G401.6 (cell line): ENCODE results near the gene ELAVL4.

ENCODE experiments used
- FAIRE-seq: peaks from 2 replicates; lab custom pipeline; 2012; peaks lifted over from hg19 to GRCh38; lab: Jason Lieb, UNC

Gene ELAVL4

DNA sequence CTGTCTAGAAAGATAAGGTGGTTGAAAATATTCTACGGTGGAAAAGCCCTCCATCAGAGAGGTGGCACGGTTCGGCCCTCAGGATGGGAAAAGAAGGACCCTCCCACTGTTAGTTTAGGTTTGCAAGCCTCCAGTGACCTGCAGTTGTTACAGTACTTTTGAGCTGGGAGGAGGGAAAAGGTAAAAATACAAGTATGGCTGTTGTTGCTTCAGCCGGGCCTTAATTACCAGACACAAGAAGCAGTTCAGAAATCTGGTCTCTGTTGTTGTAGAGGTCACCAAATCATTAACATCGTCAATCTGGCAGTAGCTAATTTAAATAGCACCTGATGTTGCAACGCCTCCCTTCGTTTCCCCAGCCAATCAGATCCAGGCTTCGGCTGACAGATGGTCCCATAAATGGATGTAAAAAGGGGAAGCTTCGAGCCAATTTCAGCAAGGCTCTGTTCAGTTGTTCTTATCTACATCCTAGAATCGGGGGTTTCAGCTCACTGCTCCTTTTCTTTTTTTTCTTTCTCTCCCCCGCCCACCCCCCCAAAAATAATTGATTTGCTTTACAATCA lies at the start of gene ELAVL4:
ELAVL4 (plus strand) TSS at position 424 of the 563 bp plus-strand sequence. CDS start 270 bp downstream, outside the sequence.
- no peak for FAIRE-seq

GRCh38 chr1:50060279-50060678 lies 48.4 kb upstream of the ELAVL4 start:
- no peak for FAIRE-seq

GRCh38 chr1:50066806-50067205 lies 41.9 kb upstream of the ELAVL4 start:
- FAIRE-seq = no peak

GRCh38 chr1:50074931-50075330 lies 33.8 kb upstream of the ELAVL4 start:
- no peak for FAIRE-seq

- no peak for FAIRE-seq
These were observed 31.4 kb upstream of the ELAVL4 start for GRCh38 chr1:50077273-50077672.

DNA sequence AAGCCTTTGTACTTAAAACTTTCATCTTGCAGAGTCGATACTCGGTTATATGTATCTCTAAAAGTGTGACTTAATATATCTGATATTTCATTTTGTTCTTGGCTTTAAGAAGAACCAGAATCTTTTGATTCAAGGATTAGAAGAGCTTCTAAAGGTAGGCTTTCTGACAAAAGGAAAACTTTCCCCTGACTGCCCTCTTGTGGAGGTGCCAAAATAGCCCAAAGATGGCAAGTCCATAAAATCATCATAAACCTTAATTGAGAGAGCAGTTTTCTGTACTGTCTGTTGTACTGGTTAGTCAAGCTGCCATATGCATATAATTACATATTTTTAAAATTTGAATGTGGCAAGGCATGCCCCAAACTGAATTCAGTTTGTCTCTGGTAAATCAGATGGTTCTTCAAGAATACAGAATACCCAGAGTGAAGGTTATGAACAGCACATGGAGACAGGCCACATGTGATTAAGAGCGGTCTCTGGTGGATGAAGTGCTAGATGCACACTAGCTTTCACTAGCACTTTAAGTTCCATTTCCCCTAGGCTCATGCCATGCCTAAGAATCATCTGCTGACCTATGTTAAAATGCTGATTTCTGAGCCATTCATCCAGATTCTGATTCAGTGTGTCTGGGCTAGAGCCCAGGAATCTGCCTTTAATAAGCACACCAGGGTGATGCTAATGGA lies 27.7 kb upstream of the ELAVL4 start:
- no peak for FAIRE-seq

DNA sequence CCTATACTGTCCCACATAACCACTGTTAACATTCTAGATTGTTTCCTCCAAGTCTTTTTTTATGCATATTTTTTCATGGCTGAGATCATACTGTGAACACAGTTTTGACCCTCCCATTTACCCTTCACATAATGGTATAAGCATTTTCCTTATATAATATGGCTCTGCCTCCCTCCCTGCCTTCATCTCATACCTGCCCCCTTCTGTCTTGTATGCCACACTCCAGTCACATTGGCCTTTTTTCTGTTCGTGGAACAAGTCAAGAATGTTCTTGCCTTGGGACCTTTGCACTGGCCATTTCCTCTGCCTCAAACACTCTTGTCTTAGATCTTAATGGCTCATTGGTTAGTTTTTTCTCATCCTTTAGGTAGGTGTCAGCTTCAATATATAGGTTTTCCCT lies 24.3 kb upstream of the ELAVL4 start:
- FAIRE-seq = no peak

- FAIRE-seq = no peak
These were observed 17.7 kb upstream of the ELAVL4 start for GRCh38 chr1:50091068-50091467.

DNA sequence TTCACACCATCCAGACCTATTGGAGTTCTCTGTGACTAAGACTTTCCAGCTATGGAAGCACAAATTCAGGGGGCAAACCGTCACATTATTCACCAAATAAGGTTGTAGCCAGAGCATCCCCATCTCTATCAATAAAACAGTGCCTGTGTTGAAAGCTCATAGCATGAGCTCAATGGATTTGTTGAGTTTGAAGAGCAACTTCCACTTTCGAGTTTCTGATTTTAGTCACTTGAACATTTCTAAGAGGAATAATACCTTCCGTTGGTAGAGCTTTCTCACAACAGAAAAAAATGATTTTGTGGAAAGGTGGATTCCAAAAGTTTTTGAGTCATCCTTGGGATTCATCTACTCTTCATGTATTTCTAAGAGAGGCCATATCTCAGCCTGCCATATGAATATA lies 13.0 kb upstream of the ELAVL4 start:
- FAIRE-seq = no peak

GRCh38 chr1:50097021-50097679 lies 11.6 kb upstream of the ELAVL4 start:
- no peak for FAIRE-seq

GRCh38 chr1:50097791-50098190 lies 10.9 kb upstream of the ELAVL4 start:
- no peak for FAIRE-seq

DNA sequence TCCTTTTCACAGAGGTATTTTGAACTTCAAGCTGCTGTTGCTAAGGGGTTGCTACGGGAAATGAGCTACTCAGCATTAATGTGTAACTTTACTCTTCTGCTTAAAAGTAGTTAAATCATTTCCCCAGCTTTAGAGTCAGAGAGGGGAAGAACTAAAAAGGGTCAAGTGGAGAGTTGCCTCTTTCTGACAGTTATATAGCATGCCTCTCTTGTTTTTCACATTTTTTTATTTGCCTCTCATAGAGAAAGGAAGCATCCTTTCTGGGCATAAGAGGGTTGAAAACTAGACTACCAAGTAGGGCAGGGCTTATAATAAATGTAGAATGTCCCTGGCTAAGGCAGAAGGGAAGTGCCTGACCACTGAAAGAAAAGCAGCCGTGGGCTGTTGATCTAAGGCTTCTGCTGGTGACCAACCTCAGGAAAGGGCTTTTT lies 10.1 kb upstream of the ELAVL4 start:
- FAIRE-seq = no peak

GRCh38 chr1:50099654-50100053 lies 9.1 kb upstream of the ELAVL4 start:
- FAIRE-seq = no peak

DNA sequence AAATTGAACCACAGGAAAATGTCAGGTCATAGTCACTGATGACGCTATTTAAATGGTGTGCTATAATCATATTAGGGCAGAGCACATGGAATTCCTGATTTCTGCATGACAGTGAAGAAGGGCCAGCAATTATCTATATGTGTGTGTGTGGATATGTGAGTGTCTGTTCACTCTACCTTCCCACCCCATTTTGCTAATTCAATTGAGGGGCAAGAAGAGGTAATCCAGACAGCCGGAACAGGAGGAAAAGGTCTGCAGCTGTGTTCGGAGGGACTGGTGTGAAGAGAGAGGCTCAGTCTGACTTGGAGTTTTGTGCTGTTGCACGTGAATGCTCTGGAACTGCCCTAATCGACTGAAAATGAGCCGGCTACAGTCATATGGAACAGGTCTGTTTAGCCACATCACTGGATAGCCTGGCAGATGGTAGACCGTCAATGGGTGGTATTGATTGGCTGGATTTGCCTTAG lies 5.1 kb upstream of the ELAVL4 start:
- FAIRE-seq = no peak

GRCh38 chr1:50105433-50105832 lies 3.3 kb upstream of the ELAVL4 start:
- FAIRE-seq = no peak

DNA sequence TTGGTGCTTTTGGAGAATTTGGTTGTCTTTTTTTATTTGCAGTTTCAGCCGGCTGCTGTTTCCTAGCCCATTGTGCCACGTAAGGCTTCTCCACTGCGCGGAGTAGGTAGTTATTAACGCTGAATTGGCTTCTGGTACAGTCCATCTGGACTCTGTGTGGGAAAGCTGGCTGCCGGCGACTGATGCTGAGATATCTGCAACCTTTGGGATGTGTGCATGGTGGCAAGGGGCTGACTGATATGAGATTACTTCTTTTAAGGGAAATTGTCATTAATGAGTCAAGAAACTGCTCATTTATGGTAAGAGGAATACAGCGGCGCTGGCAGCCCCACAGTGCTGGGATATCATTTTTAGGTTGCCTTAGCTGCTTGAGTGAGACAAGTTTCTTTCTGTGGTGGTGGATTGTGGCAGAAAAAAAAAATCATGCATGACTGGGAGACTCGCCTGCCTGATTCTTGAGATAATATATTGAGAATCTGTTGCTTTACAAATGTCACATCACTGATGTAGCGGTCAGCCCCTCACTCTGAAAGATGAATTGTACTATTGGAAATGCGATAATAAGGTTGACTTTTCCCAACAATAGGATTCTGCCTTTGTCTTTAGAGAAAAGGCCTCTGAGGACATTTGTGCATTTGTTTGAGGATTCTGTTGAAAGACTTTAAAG lies 2.5 kb upstream of the ELAVL4 start:
- FAIRE-seq = no peak

- FAIRE-seq = no peak
These were observed 396 bp downstream of the ELAVL4 start for GRCh38 chr1:50109116-50109515.

DNA sequence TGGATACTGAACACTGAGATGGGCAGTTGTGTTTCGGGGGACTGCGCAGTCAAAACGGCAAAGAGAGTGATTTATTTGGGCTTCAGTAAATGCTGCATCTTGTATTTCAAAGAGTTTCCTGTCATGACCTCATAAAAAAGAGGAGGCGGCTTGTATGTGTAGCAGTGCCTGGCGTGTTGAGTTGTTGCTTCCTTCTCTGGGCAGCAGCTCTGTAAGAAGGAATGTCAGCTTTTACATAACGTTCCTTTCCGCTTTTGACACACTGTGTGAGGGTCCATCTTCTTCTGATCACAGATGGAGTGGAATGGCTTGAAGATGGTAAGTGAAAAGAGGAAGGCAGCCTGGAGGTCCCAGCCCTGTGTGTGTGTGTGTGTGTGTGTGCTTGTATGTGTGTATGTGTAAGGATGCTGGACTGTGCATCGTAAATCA lies 941 bp downstream of the ELAVL4 start:
- FAIRE-seq = no peak

- no peak for FAIRE-seq
These were observed 1.4 kb downstream of the ELAVL4 start for GRCh38 chr1:50110151-50110550.

DNA sequence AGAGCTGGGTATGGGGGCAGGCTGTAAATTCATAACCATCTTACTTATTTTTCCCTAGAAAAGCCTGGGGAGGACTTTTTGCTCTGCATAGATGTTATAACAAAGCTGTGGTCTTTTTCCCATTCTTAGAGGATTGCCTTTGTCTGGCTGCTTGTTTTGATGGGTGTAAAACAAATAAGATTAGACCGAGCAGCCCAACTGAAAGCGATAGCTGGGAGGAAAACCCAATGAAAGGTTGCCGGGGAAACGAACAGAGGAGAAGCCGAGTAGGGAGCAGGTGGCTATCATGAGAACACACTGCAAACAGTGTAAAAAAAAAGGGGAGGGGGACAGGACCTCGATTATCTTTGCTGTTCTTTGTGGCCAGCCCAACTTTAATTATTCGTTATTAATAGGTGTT lies 1.9 kb downstream of the ELAVL4 start:
- no peak for FAIRE-seq

- no peak for FAIRE-seq
These were observed 2.8 kb downstream of the ELAVL4 start for GRCh38 chr1:50111503-50111902.

- no peak for FAIRE-seq
These were observed 3.5 kb downstream of the ELAVL4 start for GRCh38 chr1:50112193-50112592.

- no peak for FAIRE-seq
These were observed 14.4 kb downstream of the ELAVL4 start for GRCh38 chr1:50123071-50123470.
